HG03064 (cell line): ENCODE data around the gene PACSIN2.
"Not testable (repeated sequence)": the region's sequence is repeated elsewhere in the genome, so short reads cannot be mapped to it uniquely, and the experiment has no call there.

Experiments
- ATAC-seq: cut with Tn5 transposase; IDR thresholded peaks from one replicate; pipeline ENCODE4 v1.9.1; 2021; ENCODE audit warnings: low read depth; ENCODE audit not compliant: unreplicated experiment

Gene PACSIN2

DNA sequence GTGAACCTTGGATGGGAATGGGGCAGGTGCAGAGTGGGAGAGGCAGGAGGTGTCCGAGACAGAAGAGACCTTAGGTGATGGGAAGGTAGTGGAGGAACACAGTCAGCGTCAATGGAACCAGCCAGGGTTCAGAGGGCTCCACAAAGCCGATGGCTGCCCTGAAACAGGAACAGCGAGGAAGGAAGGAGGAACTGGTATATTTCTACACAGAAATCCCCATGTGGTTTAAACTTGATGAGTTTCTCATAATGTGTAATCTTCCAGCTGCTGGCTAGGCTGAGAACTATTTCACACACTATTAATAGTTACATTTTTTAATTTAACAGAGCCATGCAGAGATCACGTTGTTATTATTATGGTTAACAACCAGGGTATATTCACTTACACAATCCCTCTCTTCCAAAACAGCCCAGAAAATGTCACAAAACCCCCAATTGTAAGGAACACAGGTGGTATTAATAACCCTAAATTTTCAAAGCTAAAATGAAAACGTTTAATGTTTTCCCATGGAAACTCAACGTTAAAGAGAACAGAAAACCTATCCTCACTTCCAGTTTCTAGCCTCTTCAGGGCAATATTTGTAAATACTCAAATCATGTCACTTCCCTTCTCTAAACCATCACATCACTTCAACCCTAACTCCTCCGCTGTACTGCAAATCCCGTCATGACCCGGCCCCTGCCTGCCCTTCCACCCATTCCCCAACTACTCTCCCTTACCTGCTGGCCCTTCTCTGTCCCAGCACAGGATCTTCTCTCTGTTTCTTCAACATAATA is 83.3 kb downstream of the PACSIN2 start:
- ATAC-seq: peak; percentile 38

DNA sequence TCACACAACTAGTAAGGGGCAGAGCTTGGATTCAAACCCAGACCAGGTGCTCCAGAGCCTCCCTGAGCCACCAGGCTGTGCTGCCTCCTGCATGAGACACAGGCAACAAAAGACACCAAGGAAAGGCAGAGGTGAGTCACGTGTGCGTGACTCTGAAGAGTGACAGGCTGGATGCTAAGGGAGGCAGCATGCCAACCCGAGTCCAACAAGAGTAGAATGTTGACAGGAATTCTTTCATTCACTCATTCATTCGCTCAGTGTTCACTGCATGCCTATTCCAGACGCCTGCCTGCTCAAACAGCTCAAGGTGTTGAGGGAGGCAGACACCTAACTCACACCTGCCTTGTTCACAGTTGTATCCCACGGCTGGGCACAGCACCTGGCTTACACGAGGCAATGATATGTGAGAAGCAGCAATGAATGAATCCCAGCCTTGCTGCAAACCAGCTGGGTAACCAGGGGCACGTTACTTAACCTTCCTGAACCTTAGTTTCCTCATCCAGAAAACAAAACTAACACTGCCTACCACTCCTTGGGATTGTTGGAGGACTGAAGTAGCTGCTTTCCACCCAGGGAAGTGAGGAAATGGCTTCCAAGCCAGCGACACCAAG is 84.0 kb downstream of the PACSIN2 start:
- ATAC-seq: no peak

DNA sequence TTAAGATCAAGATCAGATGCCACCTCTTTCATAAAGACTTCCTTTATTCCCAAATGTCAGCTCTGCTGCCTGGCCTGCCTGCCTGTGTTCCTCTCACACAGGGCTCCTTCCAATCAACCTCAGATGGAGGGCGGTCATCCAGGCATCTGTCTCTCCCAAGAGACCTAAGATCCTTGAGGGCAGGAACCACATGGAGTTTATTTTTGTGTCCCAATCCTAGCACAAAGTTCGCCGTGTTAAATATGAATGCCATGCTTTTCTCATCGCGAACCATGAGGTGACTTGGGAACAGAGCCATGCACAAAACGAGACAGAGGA is 85.2 kb downstream of the PACSIN2 start:
- ATAC-seq: no peak

DNA sequence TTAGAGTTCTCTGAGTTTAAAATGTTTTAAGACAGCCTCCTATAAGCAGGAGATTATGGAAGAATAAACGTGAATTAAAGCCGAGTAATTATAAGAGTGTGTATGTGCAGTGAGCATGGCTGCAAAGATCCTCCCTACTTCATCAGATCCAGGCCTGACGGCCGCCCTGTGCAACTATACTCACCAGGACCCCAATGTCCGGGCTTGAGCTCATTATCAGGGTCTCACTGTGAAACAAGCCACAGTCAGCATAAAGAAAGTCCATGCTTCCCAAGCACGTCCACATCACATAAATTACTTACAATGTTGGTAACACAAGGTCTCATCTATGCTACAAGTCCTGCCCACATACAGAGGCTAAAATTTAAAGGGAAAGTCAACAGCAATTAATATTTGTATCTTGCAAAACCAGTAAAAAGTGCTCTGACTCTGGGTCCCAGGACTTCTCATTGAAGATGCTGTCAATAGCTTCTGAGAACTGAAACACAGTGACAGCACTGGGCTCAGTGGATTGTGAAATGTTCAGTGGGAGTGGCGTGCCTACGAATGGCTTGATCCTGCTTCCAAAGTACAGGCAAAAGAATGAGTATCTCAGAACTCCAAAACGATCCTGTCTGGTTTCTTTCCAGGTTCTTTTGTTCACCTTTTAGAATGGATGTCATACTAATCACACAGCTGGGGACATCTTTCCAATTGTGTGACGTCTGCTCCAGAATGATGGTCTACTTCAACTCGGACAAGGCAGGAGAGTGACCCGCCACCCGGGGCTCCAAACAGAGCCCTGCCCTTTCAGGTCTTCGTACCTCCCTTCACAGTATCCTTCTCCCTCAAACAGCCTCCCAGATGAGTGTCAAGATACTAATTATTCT is 85.7 kb downstream of the PACSIN2 start:
- ATAC-seq: no peak

DNA sequence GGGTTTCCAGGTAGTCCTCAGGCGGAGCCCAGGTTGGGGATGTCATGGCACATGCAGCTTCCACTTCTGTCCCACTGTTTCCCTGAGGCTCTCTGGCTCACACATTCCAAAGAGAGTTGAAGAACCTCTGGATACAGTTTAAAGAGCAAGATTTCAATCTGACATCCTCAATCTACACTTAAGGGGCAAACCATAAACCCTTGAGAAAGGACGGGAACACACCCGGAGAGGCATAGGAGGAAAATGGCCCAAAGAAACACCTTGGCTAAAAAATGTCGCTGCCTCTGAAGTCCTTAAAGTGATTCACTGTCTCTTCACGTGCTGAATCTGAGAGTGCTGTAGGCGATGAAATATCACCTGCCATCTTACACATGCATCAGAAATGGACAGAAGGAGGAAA is 87.0 kb downstream of the PACSIN2 start:
- ATAC-seq: no peak

DNA sequence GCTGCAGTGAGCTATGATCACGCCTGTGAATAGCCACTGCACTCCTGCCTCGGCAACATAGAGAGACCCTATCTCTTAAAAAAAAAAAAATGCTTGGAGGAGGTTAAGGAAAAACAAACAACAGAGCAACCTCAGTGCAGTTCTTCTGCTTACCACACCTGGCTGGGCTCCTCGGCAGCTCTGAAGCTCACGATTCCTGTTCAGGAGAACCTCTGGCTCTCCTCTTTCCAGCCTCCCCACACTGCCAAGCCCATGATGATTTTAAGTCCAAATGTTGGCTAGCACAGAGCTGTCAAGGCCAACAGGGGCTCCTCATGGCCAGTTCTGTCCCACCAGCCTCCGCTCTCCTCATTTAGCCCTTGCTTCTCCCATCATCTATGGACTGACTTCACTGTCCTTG is 88.2 kb downstream of the PACSIN2 start:
- ATAC-seq: no peak

DNA sequence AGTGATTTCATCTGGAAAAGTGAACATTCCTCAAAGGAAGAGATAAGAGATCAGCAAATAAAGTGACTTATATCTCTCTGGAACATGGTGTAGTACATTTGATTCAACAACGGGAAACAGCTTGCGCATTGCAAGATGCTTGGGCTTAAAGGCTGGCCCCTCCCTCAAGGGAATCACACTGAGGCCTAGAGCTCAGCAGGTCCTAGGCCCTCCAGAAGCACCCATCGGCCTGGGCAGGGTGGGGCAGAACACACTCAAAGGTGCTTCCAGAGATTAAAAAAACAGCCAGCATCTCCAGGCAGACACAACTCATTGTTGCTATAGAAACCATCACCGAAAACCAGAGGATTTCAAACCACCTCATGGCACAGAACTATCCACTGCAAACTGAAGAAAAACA is 88.8 kb downstream of the PACSIN2 start:
- ATAC-seq: no peak

DNA sequence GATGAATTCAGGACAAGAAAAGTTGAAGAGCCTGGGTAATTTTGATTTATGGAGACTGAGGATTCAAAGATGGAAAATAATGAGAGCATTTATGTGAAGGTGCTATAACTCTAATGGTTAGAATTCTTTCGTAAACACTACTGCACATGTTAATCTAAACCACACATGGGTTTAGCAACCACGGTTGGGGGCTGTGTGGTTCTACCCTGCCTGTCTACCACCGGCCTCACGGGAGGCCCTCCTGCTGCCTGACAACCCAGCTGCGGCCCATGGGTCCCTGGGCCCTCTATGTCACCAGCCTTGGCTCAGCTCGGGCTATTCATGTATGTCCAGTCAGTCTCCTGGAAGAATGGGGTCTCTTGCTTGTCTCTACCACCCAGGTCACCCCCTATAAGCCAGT is 89.4 kb downstream of the PACSIN2 start:
- no peak for ATAC-seq

DNA sequence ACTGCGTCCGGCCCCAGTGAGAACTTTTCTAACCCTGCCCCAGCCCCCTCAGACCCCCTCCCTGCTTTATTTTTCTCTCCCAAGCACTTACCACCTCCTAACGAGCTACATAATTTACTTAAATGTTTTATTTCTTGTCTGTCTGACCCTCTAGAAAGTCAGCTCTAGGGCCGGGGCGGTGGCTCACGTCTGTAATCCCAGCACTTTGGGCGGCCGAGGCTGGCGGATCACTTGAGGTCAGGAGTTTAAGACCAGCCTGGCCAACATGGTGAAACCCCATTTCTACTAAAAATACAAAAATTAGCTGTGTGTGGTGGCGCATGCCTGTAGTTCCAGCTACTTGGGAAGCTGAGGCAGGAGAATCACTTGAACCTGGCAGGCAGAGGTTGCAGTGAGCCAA is 89.9 kb downstream of the PACSIN2 start:
- ATAC-seq: not testable (repeated sequence)

DNA sequence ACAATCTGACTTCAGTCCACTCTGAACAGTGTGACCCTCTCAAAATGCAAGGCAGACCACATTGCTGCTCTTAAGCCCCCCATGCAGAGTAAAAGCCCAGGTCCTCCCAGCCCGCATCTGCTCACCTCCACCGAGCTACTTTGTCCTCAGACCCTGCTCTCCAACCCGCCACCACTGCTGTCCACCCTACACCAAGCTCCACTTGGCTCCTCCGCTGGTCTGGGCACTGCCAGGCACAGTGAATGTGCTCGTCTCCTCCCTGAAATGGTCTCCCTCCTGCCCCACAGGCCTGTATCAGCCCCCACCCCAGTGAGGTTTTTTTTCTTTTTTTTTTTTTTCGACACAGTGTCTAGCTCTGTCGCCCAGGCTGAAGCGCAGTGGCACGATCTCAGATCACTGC is 90.5 kb downstream of the PACSIN2 start:
- ATAC-seq: no peak

DNA sequence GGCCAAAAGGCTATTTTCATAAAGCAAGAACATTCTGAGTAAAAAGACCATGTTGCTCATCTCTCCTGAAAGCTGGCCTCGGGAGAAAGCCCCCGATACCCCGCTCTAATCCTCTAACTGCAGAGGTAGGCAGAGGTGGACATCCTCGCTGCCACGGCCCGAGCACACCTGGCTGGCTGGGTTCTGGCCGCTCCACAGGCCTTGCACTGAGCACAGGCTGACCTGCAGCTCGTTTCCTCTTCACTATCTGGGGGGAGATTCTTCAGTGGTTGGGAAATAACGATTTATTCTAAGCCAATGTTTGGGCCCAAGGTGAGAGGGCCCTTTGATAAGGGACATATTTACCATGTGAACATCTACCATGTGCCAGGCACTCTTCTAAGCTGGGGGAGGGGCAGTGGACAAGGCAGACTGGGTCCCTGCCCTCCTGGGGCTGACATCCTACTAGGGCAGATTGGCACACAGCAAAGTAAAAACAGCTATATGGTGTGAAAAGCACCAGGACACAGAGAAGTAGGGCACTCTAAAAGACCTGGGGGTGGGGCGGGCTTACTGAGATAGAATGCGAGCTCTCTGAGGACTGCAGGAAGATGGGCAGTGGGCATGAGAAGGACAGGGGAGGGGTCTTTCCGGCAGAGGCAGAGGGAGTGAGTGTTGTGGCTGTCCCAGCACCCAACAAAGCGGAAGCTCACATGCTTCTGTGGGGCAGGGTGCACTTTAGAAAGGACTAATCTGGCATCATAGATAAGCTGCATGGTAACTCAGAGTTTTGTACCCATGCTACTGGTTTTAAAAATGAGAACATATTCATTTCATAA is 92.4 kb downstream of the PACSIN2 start:
- ATAC-seq: no peak

DNA sequence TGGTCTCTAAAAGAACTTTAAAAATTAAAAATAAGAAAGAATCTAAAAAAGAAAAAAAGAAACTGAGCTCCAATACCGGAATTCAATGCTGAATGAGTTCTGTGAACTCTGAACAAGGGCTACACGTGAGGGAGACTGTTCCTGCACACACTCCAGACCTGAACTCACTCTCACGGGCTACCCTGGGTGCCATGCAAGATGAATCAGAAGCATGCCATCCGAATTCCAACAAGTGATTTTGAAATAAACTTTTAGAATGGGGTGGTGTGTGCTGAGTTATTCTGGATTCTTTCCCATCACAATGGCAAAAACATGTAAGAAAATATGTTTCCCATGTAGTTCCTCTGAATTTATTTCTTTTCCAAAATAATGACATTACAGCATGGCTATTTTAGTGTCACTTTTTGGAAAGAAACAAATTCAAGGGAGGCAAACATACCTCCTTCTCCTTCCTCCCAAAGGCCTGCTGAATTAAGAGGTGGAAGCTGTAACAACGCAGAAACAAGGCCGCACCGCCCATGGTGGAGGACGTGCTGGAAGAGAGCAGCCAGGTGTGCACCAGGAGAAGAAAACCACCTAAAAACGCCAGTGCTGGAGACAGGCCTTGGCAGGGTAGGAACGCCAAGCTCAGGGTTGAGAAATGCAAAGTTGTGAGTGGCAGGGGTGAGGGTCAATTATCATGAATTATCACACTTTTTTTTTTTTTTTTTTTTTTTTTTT is 94.7 kb downstream of the PACSIN2 start:
- no peak for ATAC-seq

DNA sequence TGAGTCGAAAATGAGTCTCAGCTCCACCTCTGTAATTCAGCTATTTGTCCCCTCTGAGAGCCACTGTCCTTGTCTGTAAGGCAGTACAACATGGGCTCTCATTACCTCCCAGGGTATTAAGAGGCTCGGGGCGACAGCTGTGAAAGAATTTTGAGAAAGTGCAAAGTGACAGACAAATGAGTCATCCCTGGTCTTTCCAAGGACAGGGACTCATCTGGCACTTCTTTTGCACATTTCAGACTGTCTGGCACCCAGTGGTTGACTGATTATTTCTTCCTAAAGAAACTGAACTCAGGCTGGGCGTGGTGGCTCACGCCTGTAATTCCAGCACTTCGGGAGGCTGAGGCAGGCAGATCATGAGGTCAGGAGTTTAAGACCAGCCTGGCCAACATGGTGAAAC is 95.8 kb downstream of the PACSIN2 start:
- no peak for ATAC-seq

DNA sequence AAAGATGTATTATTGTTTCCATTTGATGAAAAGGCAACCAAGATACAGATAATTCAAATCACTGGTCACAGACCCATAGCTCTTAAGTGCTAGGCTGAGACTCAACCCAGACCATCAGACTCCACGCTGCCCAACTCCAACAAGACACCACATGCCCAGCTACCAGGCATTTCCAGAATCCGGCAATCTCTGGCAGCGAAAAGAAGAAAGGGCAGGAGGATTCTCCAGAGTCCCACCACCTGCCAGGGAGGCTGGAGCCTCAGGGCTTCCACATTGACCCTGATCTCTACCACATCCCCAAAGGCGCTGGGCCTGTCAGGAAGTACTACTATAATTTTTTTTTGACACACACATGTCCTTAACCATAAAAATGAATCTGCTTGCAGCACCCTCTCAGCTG is 96.4 kb downstream of the PACSIN2 start:
- ATAC-seq: no peak

DNA sequence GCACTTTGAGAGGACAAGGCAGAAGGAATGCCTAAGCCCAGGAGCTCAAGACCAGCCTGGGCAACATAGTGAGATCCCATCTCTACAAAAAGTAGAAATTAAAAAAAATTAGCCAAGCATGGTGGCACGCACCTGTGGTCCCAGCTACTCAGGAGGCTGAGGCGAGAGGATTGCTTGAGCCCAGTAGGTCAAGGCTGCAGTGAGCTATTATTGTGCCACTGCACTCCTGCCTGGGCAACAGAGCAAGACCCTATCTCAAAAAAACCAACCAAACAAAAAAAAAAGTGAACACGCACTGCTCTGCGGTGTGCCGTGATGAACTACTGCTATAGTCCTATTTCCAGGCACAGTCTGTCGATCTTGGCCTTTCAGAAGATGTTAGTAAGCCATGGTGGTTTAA is 97.6 kb downstream of the PACSIN2 start:
- ATAC-seq: not testable (repeated sequence)

DNA sequence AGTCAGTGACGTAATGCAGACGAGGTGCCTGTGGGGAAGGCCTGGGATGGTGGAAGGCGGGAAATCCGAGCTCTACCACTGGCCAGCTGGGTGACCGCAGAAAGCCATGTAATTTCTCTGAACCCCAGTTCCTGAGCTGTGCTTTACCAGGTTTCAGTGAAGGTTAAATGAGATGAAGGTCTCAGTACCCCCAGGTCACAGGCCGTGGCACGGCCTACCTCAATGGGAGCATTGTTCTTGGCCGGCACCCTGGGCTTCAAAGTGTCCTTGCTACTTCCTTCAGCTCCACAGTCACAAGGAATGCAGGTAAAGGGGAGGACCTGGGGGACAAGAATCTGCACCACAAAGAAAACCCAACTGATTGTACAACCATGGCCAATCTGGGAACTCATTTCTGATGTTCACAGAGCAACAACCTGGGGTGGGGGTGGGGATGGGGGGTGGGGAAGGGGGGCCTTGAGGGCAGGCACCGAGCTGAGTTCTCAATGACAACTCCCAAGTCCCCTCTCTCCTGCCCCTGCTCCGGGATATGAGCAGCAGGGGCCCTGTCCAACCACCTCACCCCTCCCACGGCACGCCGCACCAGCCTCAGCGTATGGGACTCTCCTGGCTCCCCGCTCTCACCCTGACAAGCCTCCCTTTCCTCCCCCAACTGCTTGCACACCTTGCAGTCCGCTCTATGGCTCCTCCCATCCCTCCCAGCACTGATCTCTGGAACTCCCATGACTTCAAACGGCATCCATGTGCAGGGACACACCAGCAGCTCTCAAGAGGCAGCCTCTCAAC is 98.8 kb downstream of the PACSIN2 start:
- ATAC-seq: no peak

DNA sequence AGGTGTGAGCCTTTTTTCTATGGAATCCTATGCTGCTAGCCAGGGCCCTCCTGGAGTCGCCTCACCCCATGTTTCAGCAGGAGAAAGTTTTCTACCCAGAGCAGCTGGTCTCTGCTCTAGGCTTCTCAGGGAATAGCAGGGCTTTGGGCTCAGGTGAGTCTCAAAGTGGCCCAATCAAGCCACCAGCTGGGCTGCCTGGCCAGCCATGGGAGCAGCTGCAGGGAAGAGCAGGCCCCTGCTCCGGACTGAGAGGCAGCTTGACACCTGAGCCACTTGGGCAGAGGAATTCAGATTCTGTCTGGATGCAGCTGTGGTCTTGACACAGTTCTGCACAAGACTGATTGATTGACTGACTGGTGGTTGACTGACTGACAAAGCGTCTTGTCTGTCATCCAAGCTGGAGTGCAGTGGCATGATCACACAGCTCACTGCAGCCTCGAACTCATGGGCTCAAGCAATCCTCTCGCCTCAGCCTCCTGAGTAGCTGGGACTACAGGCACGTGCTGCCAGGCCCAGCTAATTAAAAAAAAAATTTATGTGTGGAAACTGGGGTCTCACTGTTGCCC is 100.4 kb downstream of the PACSIN2 start:
- no peak for ATAC-seq

DNA sequence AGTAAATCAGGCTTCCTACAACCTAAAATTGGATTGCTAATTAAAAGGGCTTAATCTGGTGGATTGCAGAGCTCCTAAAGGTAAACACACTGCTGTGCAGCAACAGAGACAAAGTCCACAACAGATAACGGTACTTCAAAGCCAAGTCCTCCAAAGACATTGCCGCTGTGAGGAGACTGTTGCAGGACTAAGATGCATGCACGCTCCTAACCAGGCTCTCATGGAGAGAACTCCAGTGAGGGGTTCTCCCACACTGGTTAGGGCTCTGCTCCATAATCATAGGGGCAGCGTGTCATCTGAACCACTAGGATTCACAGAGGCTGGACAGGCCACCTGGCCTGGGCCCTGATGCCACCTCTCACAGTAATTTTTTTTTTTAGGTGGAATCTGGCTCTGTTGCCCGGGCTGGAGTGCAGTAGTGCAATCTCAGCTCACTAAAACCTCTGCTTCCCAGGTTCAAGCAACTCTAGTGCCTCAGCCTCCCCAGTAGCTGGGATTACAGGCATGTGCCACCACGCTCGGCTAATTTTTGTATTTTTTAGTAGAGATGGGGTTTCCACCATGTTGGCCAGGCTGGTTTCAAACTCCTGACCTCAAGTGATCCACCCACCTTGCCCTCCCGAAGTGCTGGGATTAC is 101.0 kb downstream of the PACSIN2 start:
- ATAC-seq: no peak

DNA sequence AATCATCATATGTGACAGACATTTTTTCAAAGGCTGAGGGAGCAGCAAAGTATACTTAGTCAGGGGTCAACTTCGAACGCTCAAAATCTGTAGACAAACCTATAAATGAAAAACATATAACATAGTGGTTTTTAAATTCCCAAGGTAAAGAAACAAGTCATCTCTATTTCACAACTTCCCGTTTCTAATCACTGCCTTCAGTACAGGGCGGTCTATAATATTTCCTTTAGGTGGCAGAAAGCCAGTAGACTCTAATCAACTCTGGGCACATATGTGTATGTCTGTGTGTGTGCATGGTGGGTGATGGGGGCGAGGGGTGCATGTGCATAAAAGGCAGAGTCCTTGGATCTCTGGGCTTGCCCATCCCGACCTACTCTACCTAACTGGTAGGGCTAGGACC is 102.9 kb downstream of the PACSIN2 start:
- no peak for ATAC-seq
